Measurements from ENCODE around the gene OR2Z1. TPM values are rescaled to one million over a fixed set of nuclear protein-coding genes. Genes with fewer than 3 reads are reported as not detected.

The OR2Z1 gene
- polyA plus RNA-seq, 1 donor (not counting 4 experiments of a cell fraction or from before 2014, with no cell fraction given): not detected

GRCh38 chr19:8722032-8722431, 598 bp downstream of the OR2Z1 start:
- no peak overlapping the region for H3K4me3 ChIP-seq (ENCODE audit: control insufficient read depth in 2 of 3, extremely low read depth in 1 of 3, insufficient read depth in 2 of 3, low read depth in 1 of 3, low read length in 3 of 3)
- TF ChIP-seq CTCF (optimal IDR thresholded peaks at IDR 0.05 in 1 of 3, IDR thresholded peaks at IDR 0.05 in 1 of 3, conservative IDR thresholded peaks at IDR 0.05 in 1 of 3; ENCODE audit: extremely low read depth in 1 of 3, insufficient read depth in 2 of 3, low read length in 3 of 3) (no peak), EZH2 (IDR thresholded peaks at IDR 0.05; ENCODE audit: low read length) (no peak)
- H3K9me3 ChIP-seq (ENCODE audit: control insufficient read depth, low read depth, low read length): no peaks in the 10 kb centered on the region
- dilution Hi-C loops (cut with MboI; ENCODE audit: extremely low pct_ligation_motif_present, low sequenced_read_pairs): no loop called here
- no peaks in the 10 kb centered on the region for H3K4me1 ChIP-seq (ENCODE audit: control insufficient read depth, extremely low read depth, insufficient read depth, low read length)
- no peaks in the 10 kb centered on the region for H4K20me1 ChIP-seq (ENCODE audit: control insufficient read depth, extremely low read depth, insufficient read depth, low read length)
- H3K4me2 ChIP-seq (ENCODE audit: control insufficient read depth, extremely low read depth, insufficient read depth, low read depth, low read length): no peak overlapping the region
- no peaks in the 10 kb centered on the region for H3K9me1 ChIP-seq (ENCODE audit: control insufficient read depth, extremely low read depth, insufficient read depth, low read length)
- no peak overlapping the region for H3K9ac ChIP-seq (ENCODE audit: control insufficient read depth, extremely low read depth, insufficient read depth, low read length)
- H3K79me2 ChIP-seq (ENCODE audit: control insufficient read depth, insufficient read depth, low read length): no peaks in the 10 kb centered on the region
- H2AFZ ChIP-seq (ENCODE audit: control insufficient read depth, low read length): no peak overlapping the region
- H3K36me3 ChIP-seq (ENCODE audit: control insufficient read depth in 2 of 2, extremely low read depth in 1 of 2, insufficient read depth in 2 of 2, low read length in 2 of 2): no peaks in the 10 kb centered on the region
- DNase-seq (ENCODE audit: low read depth, low spot score) (no peak), FAIRE-seq (no peak)
- no peak overlapping the region for H3K27ac ChIP-seq (ENCODE audit: control insufficient read depth, insufficient read depth, low read length)
- no peaks in the 10 kb centered on the region for H3K27me3 ChIP-seq (ENCODE audit: control insufficient read depth, extremely low read depth, insufficient read depth, low read length)

- Histone ChIP-seq H3K79me2 (ENCODE audit: control insufficient read depth, insufficient read depth, low read length) (no peaks in the 10 kb centered on the region), H3K4me3 (ENCODE audit: control insufficient read depth in 2 of 3, extremely low read depth in 1 of 3, insufficient read depth in 2 of 3, low read depth in 1 of 3, low read length in 3 of 3) (no peak overlapping the region), H3K9me1 (ENCODE audit: control insufficient read depth, extremely low read depth, insufficient read depth, low read length) (no peaks in the 10 kb centered on the region), H3K27ac (ENCODE audit: control insufficient read depth, insufficient read depth, low read length) (no peak overlapping the region), H3K36me3 (ENCODE audit: control insufficient read depth in 2 of 2, extremely low read depth in 1 of 2, insufficient read depth in 2 of 2, low read length in 2 of 2) (no peaks in the 10 kb centered on the region), H4K20me1 (ENCODE audit: control insufficient read depth, extremely low read depth, insufficient read depth, low read length) (no peaks in the 10 kb centered on the region), H3K4me1 (ENCODE audit: control insufficient read depth, extremely low read depth, insufficient read depth, low read length) (no peaks in the 10 kb centered on the region), H3K9me3 (ENCODE audit: control insufficient read depth, low read depth, low read length) (no peaks in the 10 kb centered on the region), H2AFZ (ENCODE audit: control insufficient read depth, low read length) (no peak overlapping the region), H3K4me2 (ENCODE audit: control insufficient read depth, extremely low read depth, insufficient read depth, low read depth, low read length) (no peak overlapping the region), H3K9ac (ENCODE audit: control insufficient read depth, extremely low read depth, insufficient read depth, low read length) (no peak overlapping the region), H3K27me3 (ENCODE audit: control insufficient read depth, extremely low read depth, insufficient read depth, low read length) (no peaks in the 10 kb centered on the region)
- dilution Hi-C loops (cut with MboI; ENCODE audit: extremely low pct_ligation_motif_present, low sequenced_read_pairs): no loop called here
- TF ChIP-seq CTCF (optimal IDR thresholded peaks at IDR 0.05 in 1 of 3, IDR thresholded peaks at IDR 0.05 in 1 of 3, conservative IDR thresholded peaks at IDR 0.05 in 1 of 3; ENCODE audit: extremely low read depth in 1 of 3, insufficient read depth in 2 of 3, low read length in 3 of 3): no peak
- TF ChIP-seq EZH2 (IDR thresholded peaks at IDR 0.05; ENCODE audit: low read length): no peak
- DNase-seq (ENCODE audit: low read depth, low spot score) (no peak), FAIRE-seq (no peak)
These were observed 2.8 kb downstream of the OR2Z1 start for GRCh38 chr19:8724276-8724675.

All from keratinocyte (primary cell).